HG03060 (cell line): ENCODE results near the gene WNT1.

Experiments
- ATAC-seq: cut with Tn5 transposase; IDR thresholded peaks from one replicate; pipeline ENCODE4 v1.9.1; 2021; ENCODE audit warnings: low read depth, moderate number of reproducible peaks; ENCODE audit not compliant: unreplicated experiment

WNT1 gene

GRCh38 chr12:48979602-48980388 is 1.7 kb downstream of the WNT1 start:
- no peak for ATAC-seq

GRCh38 chr12:48980389-48980952 is 2.3 kb downstream of the WNT1 start:
- ATAC-seq, result no peak

GRCh38 chr12:48980953-48981756 is 3.0 kb downstream of the WNT1 start:
- no peak for ATAC-seq

- ATAC-seq, result no peak
Observed at GRCh38 chr12:48981757-48982157, 3.6 kb downstream of the WNT1 start.

- no peak for ATAC-seq
Observed at GRCh38 chr12:48982397-48983080, 4.4 kb downstream of the WNT1 start.

GRCh38 chr12:48985475-48985897 is 7.4 kb downstream of the WNT1 start:
- ATAC-seq, result no peak

- no peak for ATAC-seq
Observed at GRCh38 chr12:48985901-48986300, 7.8 kb downstream of the WNT1 start.

GRCh38 chr12:48986720-48987291 is 8.7 kb downstream of the WNT1 start:
- ATAC-seq, result no peak

GRCh38 chr12:48988030-48988649 is 10.0 kb downstream of the WNT1 start:
- ATAC-seq, result no peak

GRCh38 chr12:48990552-48990951 is 12.4 kb downstream of the WNT1 start:
- ATAC-seq, result no peak

- no peak for ATAC-seq
Observed at GRCh38 chr12:48991247-48992050, 13.3 kb downstream of the WNT1 start.

- ATAC-seq, result no peak
Observed at GRCh38 chr12:48993787-48994186, 15.7 kb downstream of the WNT1 start.

GRCh38 chr12:48994224-48995085 is 16.3 kb downstream of the WNT1 start:
- ATAC-seq, result no peak

GRCh38 chr12:48995086-48995879 is 17.2 kb downstream of the WNT1 start:
- ATAC-seq, result no peak

- ATAC-seq, result no peak
Observed at GRCh38 chr12:48996794-48997718, 18.9 kb downstream of the WNT1 start.

- ATAC-seq, result no peak
Observed at GRCh38 chr12:48997719-48998496, 19.8 kb downstream of the WNT1 start.
